RWPE2 (cell line): ENCODE data around the gene GALNT18.

Experiments used
- ATAC-seq: fragments of 200-7000 bp; cut with Tn5 transposase; 3 replicates; pipeline ENCODE4 v1.9.1; 2021; ENCODE audit warnings: low read depth
- DNase-seq: peaks from one replicate; pipeline ENCODE4 v3.0.0-alpha.2; 2020; ENCODE audit warnings: low spot score
- H3K27ac ChIP-seq: fragments of 450-650 bp; 2 replicates; pipeline ENCODE4 v1.5.1; 2017; ENCODE audit warnings: mild to moderate bottlenecking; ENCODE audit not compliant: poor library complexity, severe bottlenecking
- H3K27me3 ChIP-seq: fragments of 250-450 bp; sonication (Bioruptor Pico); 2 replicates; pipeline ENCODE4 v1.5.1; 2021; ENCODE audit warnings: mild to moderate bottlenecking, moderate library complexity; ENCODE audit not compliant: insufficient read depth, poor library complexity, severe bottlenecking
- H3K36me3 ChIP-seq: fragments of 250-450 bp; sonication (Bioruptor Pico); 2 replicates; pipeline ENCODE4 v1.5.1; 2020; ENCODE audit warnings: low read depth, mild to moderate bottlenecking, moderate library complexity
- H3K4me1 ChIP-seq: fragments of 250-450 bp; sonication (Bioruptor Pico); 2 replicates; pipeline ENCODE4 v1.5.1; 2021; ENCODE audit warnings: mild to moderate bottlenecking, moderate library complexity; ENCODE audit not compliant: insufficient read depth, poor library complexity, severe bottlenecking
- H3K4me3 ChIP-seq: fragments of 250-450 bp; sonication (Bioruptor Pico); 2 replicates; pipeline ENCODE4 v1.5.1; 2021; ENCODE audit warnings: mild to moderate bottlenecking, moderate library complexity; ENCODE audit not compliant: severe bottlenecking
- H3K9me3 ChIP-seq: fragments of 250-450 bp; sonication (Bioruptor Pico); 2 replicates; pipeline ENCODE4 v1.5.1; 2021; ENCODE audit warnings: mild to moderate bottlenecking, moderate library complexity; ENCODE audit not compliant: severe bottlenecking
- CTCF ChIP-seq: fragments of 450-650 bp; IDR thresholded peaks from one replicate; pipeline ENCODE4 v1.5.1; 2017; ENCODE audit warnings: mild to moderate bottlenecking, moderate library complexity; ENCODE audit not compliant: poor library complexity, severe bottlenecking

Gene GALNT18

GRCh38 chr11:11284481-11284880 lies 337.3 kb downstream of the GALNT18 start:
- H3K36me3 ChIP-seq = no peaks in the 10 kb centered on the region
- H3K27ac ChIP-seq = no peak overlapping the region
- TF ChIP-seq CTCF = no peak
- H3K4me1 ChIP-seq = peaks cover 6% of the 10 kb centered on the region
- ATAC-seq (no peak), DNase-seq (no peak)
- no peaks in the 10 kb centered on the region for H3K27me3 ChIP-seq
- no peaks in the 10 kb centered on the region for H3K9me3 ChIP-seq
- H3K4me3 ChIP-seq = no peak overlapping the region

GRCh38 chr11:11281626-11282025 lies 340.2 kb downstream of the GALNT18 start:
- Histone ChIP-seq H3K27me3 (no peaks in the 10 kb centered on the region), H3K9me3 (no peaks in the 10 kb centered on the region)
- no peak for TF ChIP-seq CTCF

DNA sequence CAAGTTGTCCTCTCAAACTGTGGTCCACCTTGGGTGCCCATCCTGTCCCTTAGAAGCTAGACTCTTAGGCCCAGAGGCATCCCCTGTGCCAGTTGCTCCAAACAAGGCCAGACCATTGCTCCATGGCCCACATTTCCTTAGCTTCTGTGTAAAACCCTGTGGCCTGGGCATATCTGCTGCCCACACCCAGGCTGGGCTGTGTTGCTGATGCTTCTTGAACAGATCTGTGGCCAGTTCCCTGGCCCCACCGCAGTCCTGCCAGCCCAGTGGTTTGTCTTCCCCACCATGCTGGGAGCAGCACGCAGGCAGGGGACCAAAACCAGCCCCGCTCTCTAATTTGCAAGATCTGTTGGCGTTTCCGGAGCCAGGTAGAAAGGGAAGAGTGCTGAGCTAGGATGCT lies 341.0 kb downstream of the GALNT18 start:
- ATAC-seq (no peak), DNase-seq (no peak)
- H3K4me1 ChIP-seq = peaks cover 7% of the 10 kb centered on the region
- H3K27me3 ChIP-seq = no peaks in the 10 kb centered on the region
- H3K4me3 ChIP-seq = no peak overlapping the region
- H3K27ac ChIP-seq = no peak overlapping the region
- H3K36me3 ChIP-seq = no peaks in the 10 kb centered on the region
- TF ChIP-seq CTCF = no peak
- no peaks in the 10 kb centered on the region for H3K9me3 ChIP-seq

More at GRCh38 chr11:11281626-11282025, 340.2 kb downstream of the GALNT18 start:
- Histone ChIP-seq H3K36me3 (no peaks in the 10 kb centered on the region), H3K4me1 (peaks cover 7% of the 10 kb centered on the region), H3K4me3 (no peak overlapping the region), H3K27ac (no peak overlapping the region)
- ATAC-seq = no peak
- no peak for DNase-seq

DNA sequence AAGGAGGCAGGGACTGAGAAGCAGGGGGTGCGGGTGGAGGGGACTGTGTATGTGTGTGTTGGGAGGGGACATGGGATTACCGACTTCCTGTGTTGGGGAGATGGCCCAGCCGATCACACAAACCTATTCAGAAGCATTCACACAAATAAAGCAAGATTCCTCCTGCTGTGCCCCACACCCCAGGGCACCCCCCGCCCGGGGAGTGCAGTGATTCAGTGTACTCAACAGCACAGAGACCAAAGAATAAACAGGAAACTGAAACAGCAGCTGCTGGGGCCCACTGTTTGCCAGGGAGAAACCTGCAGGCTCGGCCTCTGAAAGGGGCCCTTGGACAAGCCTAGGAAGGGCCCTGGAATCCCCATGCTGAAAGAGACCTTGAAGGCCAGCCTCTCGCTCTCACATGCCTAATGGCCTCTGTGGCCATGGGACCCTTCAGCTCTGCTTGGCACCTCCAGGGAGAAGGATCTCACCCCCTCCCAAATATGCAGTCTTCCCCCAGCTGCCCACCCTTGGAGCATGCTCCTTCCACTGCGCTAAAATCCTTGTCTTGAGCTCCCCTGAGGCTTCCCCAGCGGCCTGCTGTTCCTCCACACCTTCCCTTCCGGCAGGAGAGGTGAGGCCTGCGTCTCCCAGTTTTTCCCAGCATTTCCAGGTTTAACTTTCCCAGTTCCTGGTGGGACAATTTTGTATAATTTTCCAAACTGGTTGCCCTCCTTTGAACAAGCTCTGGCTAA lies 341.7 kb downstream of the GALNT18 start:
- ATAC-seq = peak; percentile 54; the same call in 2 of the 3 replicates
- Histone ChIP-seq H3K27me3 (no peaks in the 10 kb centered on the region), H3K4me3 (no peak overlapping the region), H3K4me1 (peaks cover 7% of the 10 kb centered on the region), H3K27ac (no peak overlapping the region), H3K9me3 (no peaks in the 10 kb centered on the region), H3K36me3 (no peaks in the 10 kb centered on the region)
- DNase-seq = no peak
- no peak for TF ChIP-seq CTCF

- DNase-seq (no peak), ATAC-seq (no peak)
- Histone ChIP-seq H3K27me3 (no peaks in the 10 kb centered on the region), H3K4me1 (no peaks in the 10 kb centered on the region), H3K27ac (no peak overlapping the region), H3K4me3 (no peak overlapping the region), H3K36me3 (no peaks in the 10 kb centered on the region), H3K9me3 (no peaks in the 10 kb centered on the region)
- TF ChIP-seq CTCF = no peak
These were observed 349.6 kb downstream of the GALNT18 start for GRCh38 chr11:11272254-11272653.
